Omental fat pad (tissue), 4 donors: ENCODE results near the gene CLRN1. TPM values are rescaled to one million over a fixed set of nuclear protein-coding genes. Genes with fewer than 3 reads are reported as not detected.
"Not testable (repeated sequence)": the region's sequence is repeated elsewhere in the genome, so short reads cannot be mapped to it uniquely, and the experiment has no call there.

Source experiments
- ATAC-seq: fragments of 150-250 bp; one replicate; pipeline ENCODE4 v1.9.1; 2016; ENCODE audit warnings: mild to moderate bottlenecking, moderate library complexity; ENCODE audit not compliant: low FRiP score
- DNase-seq: peaks from one replicate; pipeline ENCODE4 v3.0.0-alpha.2; 2019; ENCODE audit warnings: low spot score
- total RNA-seq, 4 donors: library from RNA; depleted of rRNA; stranded (reverse); fragments of >200 nt; gene quantifications; one replicate each; pipeline ENCODE4 v1.1.0, GENCODE V29; 2016
- TF ChIP-seq, protein P1 (sequence below), 3 donors: fragments of 450-650 bp; IDR thresholded peaks; one replicate each; pipeline ENCODE4 v1.5.1; 2016 to 2017; ENCODE audit warnings: antibody characterized with exemption in 3 of 3, mild to moderate bottlenecking in 3 of 3, moderate library complexity in 2 of 3

The CLRN1 gene
- total RNA-seq, 4 donors from 2014 or later = not detected

GRCh38 chr3:151002003-151002981, 29.8 kb upstream of the CLRN1 start:
- TF ChIP-seq, protein P1, sequence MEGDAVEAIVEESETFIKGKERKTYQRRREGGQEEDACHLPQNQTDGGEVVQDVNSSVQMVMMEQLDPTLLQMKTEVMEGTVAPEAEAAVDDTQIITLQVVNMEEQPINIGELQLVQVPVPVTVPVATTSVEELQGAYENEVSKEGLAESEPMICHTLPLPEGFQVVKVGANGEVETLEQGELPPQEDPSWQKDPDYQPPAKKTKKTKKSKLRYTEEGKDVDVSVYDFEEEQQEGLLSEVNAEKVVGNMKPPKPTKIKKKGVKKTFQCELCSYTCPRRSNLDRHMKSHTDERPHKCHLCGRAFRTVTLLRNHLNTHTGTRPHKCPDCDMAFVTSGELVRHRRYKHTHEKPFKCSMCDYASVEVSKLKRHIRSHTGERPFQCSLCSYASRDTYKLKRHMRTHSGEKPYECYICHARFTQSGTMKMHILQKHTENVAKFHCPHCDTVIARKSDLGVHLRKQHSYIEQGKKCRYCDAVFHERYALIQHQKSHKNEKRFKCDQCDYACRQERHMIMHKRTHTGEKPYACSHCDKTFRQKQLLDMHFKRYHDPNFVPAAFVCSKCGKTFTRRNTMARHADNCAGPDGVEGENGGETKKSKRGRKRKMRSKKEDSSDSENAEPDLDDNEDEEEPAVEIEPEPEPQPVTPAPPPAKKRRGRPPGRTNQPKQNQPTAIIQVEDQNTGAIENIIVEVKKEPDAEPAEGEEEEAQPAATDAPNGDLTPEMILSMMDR (IDR thresholded peaks at IDR 0.05) = no peak
- DNase-seq (no peak), ATAC-seq (no peak)

GRCh38 chr3:150998996-150999395, 26.5 kb upstream of the CLRN1 start:
- TF ChIP-seq, protein P1 (IDR thresholded peaks at IDR 0.05) = no peak
- no peak for ATAC-seq
- no peak for DNase-seq

DNA sequence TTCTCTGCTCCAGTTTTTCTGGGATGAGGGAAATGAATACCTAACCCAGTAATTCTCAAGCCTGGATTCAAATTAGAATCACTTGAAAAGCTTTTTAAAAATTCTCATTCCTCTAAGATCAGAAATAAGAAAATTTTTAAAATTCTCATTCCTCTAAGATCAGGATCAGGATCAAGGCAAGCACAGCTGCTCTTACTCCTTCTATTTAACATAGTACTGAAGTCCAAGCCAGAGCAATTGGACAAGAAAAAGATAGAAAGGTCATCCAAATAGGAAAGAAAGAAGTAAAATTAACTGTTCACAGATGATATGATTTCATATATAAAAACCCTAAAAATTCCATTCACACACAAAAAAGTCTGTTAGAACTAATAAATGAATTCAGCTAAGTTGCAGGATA, 24.2 kb upstream of the CLRN1 start:
- no peak for ATAC-seq
- TF ChIP-seq, protein P1 (IDR thresholded peaks at IDR 0.05) = no peak
- DNase-seq = no peak

DNA sequence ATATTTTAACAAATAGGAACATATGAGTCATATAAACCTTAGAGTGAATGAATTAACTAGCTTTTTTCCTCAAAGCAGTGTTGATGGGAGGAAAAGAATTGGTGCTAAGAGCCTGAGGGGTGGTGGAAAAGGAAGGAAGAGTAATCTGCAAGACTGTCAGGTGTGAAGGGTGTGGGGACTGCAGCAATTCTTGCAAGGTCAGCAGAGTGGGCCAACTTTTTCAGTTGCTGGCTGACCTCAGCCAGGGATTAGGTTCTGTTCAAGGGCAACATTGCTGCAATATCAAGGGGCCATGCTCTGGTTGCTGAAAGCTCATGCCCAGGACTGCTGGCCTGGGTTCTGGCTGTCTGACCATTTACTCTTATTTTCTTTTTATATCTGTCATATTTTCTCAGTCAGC, 23.0 kb upstream of the CLRN1 start:
- ATAC-seq (no peak), DNase-seq (no peak)
- TF ChIP-seq, protein P1 (IDR thresholded peaks at IDR 0.05) = no peak

DNA sequence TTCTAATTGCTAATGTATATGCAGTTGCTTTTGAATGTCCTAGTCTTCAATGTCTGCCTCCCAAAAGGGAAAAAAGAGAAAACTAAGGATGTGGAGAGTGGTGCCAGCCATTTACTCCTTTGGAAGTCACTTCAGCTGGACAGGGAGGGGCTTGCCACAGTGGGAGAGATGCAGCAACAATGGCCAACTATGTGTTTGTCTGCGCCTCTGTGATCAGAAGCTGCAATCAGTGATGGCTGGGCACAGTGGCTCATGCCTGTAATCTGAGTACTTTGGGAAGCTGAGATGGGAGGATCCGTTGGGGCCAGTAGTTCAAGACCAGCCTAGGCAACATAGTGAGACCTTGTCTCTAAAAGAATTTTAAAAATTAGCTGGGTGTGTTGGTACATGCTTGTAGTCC, 16.7 kb upstream of the CLRN1 start:
- ATAC-seq = no peak
- no peak for DNase-seq
- TF ChIP-seq, protein P1 (IDR thresholded peaks at IDR 0.05) = no peak

DNA sequence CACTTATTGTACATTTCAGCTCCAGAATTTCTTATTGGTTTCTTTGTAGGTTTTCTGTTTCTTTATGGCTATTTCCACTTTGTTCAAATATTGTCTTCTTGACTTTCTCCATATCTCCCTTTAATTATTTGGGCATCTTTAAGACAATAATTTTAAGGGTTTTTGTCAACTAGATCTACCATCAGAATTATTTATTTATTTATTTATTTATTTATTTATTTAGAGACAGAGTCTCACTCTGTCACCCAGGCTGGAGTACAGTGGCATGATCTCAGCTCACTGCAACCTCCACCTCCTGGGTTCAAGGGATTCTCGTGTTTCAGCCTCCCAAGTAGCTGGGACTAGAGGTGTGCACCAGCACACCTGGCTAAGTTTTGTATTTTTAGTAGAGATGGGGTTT, 15.9 kb upstream of the CLRN1 start:
- not testable (repeated sequence) for ATAC-seq, DNase-seq

- DNase-seq = no peak
- ATAC-seq = no peak
- TF ChIP-seq, protein P1 (IDR thresholded peaks at IDR 0.05) = no peak
Observed at GRCh38 chr3:150985711-150986110, 13.2 kb upstream of the CLRN1 start.
